Measurements from ENCODE around the gene ALDH4A1. TPM values are rescaled to one million over a fixed set of nuclear protein-coding genes. Genes with fewer than 3 reads are reported as not detected.
A peak's percentile ranks its signal among the peaks of the same experiment; 100 is the strongest.
"Not testable (repeated sequence)": the region's sequence is repeated elsewhere in the genome, so short reads cannot be mapped to it uniquely, and the experiment has no call there.

The ALDH4A1 gene
- total and polyA plus RNA-seq, 5 donors = 22.2 to 35.5 (median 24.2) TPM

DNA sequence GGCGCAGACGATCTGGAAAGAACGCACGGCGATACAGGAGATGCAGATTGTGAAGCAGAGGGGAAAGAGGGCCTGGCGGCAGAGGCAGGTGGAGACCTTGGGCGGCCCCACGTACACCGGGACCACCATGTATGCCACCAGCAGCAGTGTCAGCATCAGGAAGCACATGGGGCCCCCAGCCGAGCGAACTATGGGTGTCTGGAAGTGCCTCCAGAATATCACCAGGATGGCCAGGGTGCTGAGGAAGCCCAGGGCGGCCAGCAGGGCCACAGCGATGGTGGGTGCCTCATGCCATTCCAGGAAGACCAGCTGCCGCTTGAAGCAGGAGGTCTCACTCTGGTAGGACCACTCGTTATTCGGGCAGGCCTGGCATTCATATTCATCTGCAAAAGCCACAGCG, 62.2 kb downstream of the ALDH4A1 start:
- Histone ChIP-seq H3K4me3 (ENCODE audit: low read length) (no peak overlapping the region), H3K9me3 (ENCODE audit: control insufficient read depth, low read length) (no peaks in the 10 kb centered on the region), H3K4me1 (ENCODE audit: control insufficient read depth, insufficient read depth, low read length) (no peaks in the 10 kb centered on the region), H3K27me3 (ENCODE audit: control insufficient read depth, insufficient read depth) (no peaks in the 10 kb centered on the region), H3K27ac (ENCODE audit: low read length) (no peak overlapping the region)
- no peak for DNase-seq
- intact Hi-C loops (cut with DNase I) = no loop called here
- peak in 1 of 2 donors; percentile 17 for ATAC-seq
- 92% methylated on average over 17 of the region's 17 CpGs for WGBS

DNA sequence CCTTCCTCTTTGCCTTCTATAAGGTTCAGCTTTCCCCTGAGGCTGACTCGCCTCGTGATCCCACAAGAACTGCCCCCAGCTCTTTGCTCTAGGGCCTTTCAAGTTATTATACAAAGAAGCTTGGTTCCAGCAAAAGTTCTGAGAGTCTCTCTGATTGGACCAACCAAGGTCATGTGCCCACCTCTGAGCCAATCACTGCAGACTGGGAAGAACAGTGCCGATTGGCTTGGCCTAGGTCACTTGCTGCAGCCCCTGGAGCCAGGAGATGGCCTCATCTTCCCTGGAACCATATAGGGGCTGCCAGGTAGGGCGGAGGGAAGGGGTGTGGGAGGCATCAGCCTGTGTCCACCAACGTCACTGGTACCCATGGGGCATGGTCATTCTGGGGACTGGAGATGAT, 65.7 kb downstream of the ALDH4A1 start:
- H3K4me3 ChIP-seq (ENCODE audit: low read length) = no peak overlapping the region
- intact Hi-C loops (cut with DNase I) = no loop called here
- ATAC-seq (no peak), DNase-seq (no peak)
- no peaks in the 10 kb centered on the region for H3K4me1 ChIP-seq (ENCODE audit: control insufficient read depth, insufficient read depth, low read length)
- H3K27ac ChIP-seq (ENCODE audit: low read length) = no peak overlapping the region
- H3K9me3 ChIP-seq (ENCODE audit: control insufficient read depth, low read length) = no peaks in the 10 kb centered on the region
- no peaks in the 10 kb centered on the region for H3K27me3 ChIP-seq (ENCODE audit: control insufficient read depth, insufficient read depth)
- WGBS = 74% methylated on average over 5 of the region's 5 CpGs

DNA sequence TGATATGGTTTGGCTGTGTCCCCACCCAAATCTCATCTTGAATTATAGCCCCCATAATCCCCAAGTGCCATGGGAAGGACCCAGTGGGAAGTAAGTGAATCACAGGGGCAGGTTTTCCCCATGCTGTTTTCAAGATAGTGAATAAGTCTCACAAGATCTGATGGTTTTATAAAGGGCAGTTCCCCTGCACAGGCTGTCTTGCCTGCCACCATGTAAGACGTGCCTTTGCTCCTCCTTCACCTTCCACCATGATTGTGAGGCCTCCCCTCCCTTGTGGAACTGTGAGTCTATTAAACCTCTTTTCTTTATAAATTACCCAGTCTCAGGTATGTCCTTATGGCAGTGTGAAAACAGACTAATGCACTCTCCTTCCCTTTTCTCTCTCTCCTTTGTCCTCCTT, 70.0 kb downstream of the ALDH4A1 start:
- ATAC-seq; H3K27ac ChIP-seq (ENCODE audit: low read length); DNase-seq; H3K27me3 ChIP-seq (ENCODE audit: control insufficient read depth, insufficient read depth); H3K4me1 ChIP-seq (ENCODE audit: control insufficient read depth, insufficient read depth, low read length); H3K9me3 ChIP-seq (ENCODE audit: control insufficient read depth, low read length); H3K4me3 ChIP-seq (ENCODE audit: low read length); intact Hi-C loops (cut with DNase I): not testable (repeated sequence)
- WGBS = 35% methylated on average over 1 of the region's 1 CpG

DNA sequence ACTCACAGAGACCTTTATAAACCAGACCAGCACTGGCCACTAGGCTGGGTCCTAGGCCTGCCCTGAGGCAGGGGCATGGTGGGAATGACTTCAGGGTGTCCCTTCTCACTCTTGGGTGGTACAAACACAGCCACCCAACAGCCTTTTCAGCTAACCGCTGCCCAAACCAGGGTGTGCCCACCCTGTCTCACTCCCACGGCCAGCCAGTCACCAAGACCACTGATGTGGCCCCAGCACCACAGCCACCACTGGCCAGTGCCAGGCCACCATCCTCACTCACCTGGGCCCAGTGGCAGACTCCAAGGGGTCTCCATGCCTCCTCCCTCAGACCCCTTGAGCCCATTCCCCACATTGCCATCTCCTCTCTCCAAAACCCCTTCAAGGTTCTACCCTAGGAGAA, 70.7 kb downstream of the ALDH4A1 start:
- intact Hi-C loops (cut with DNase I) = no loop called here
- 90% methylated on average over 2 of the region's 2 CpGs for WGBS
- ATAC-seq (no peak), DNase-seq (no peak)
- Histone ChIP-seq H3K4me1 (ENCODE audit: control insufficient read depth, insufficient read depth, low read length) (no peaks in the 10 kb centered on the region), H3K9me3 (ENCODE audit: control insufficient read depth, low read length) (no peaks in the 10 kb centered on the region), H3K4me3 (ENCODE audit: low read length) (no peak overlapping the region), H3K27me3 (ENCODE audit: control insufficient read depth, insufficient read depth) (peaks cover 4% of the 10 kb centered on the region), H3K27ac (ENCODE audit: low read length) (no peak overlapping the region)

DNA sequence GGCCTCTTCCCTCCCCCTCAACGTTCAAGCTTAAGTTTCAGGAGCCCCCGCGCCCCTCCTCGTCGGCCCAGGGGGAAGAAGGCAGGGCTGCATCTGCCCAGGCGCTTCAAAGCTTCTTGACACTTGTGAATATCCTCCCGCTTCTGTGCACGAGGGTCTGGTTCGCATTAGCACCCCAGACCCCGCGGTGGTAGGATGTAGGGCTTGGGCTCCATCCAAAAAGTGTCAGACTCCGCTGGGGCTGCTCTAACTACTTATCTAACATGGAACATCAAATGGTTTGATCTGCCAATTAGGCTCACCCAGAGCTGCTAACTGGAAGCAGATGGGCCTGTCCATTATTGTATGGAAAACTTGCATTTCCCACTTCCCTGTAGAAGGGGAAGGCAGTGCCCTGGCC, 71.8 kb downstream of the ALDH4A1 start:
- Histone ChIP-seq H3K27me3 (ENCODE audit: control insufficient read depth, insufficient read depth) (peaks cover 4% of the 10 kb centered on the region), H3K9me3 (ENCODE audit: control insufficient read depth, low read length) (no peaks in the 10 kb centered on the region), H3K4me1 (ENCODE audit: control insufficient read depth, insufficient read depth, low read length) (no peaks in the 10 kb centered on the region), H3K4me3 (ENCODE audit: low read length) (no peak overlapping the region), H3K27ac (ENCODE audit: low read length) (no peak overlapping the region)
- ATAC-seq = no peak
- 43% methylated on average over 12 of the region's 12 CpGs for WGBS
- no peak for DNase-seq
- intact Hi-C loops (cut with DNase I) = no loop called here

DNA sequence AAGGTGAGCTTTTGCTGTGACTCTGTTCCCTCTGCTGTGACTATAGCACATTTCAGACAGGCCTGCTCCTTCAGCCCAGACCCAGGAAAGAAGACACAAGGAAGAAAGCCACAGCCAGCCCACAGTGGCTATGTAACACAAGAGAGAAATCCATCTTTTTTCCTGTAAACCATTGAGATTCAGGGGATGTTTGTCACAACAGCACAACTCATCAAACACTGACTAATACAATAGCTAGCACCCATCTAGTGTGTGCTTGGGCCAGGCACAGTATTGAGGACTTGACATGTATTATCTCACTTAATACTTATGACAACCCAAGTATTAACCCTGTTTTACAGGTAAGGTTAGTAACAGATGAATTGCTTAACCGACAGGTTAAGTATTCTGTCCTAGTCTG, 72.7 kb downstream of the ALDH4A1 start:
- Histone ChIP-seq H3K4me1 (ENCODE audit: control insufficient read depth, insufficient read depth, low read length) (no peaks in the 10 kb centered on the region), H3K4me3 (ENCODE audit: low read length) (no peak overlapping the region), H3K27me3 (ENCODE audit: control insufficient read depth, insufficient read depth) (peaks cover 4% of the 10 kb centered on the region), H3K27ac (ENCODE audit: low read length) (no peak overlapping the region), H3K9me3 (ENCODE audit: control insufficient read depth, low read length) (no peaks in the 10 kb centered on the region)
- intact Hi-C loops (cut with DNase I) = no loop called here
- DNase-seq = no peak
- 96% methylated on average over 1 of the region's 1 CpG for WGBS
- no peak for ATAC-seq

DNA sequence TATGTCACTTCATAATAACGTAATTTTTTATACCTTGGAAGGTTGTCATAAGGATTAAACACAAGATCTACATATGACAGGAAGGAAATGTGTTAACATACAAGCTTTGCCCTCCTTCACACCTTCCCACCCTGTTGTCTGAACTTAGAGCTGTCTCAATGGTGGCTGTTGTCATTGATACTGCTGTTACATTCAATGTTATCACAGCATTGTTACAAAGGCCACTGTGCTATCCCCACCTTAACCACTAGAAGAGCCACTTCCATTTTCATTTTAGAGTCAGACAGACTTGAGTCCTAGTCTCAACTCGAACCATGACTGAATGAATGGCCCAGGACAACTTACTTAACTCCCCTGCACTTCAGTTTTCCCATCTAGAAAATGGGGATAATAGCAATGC, 74.1 kb downstream of the ALDH4A1 start:
- Histone ChIP-seq H3K9me3 (ENCODE audit: control insufficient read depth, low read length) (no peaks in the 10 kb centered on the region), H3K27me3 (ENCODE audit: control insufficient read depth, insufficient read depth) (peaks cover 4% of the 10 kb centered on the region), H3K4me1 (ENCODE audit: control insufficient read depth, insufficient read depth, low read length) (no peaks in the 10 kb centered on the region), H3K27ac (ENCODE audit: low read length) (no peak overlapping the region), H3K4me3 (ENCODE audit: low read length) (no peak overlapping the region)
- ATAC-seq (no peak), DNase-seq (no peak)
- intact Hi-C loops (cut with DNase I) = no loop called here
- 48% methylated on average over 2 of the region's 2 CpGs for WGBS

DNA sequence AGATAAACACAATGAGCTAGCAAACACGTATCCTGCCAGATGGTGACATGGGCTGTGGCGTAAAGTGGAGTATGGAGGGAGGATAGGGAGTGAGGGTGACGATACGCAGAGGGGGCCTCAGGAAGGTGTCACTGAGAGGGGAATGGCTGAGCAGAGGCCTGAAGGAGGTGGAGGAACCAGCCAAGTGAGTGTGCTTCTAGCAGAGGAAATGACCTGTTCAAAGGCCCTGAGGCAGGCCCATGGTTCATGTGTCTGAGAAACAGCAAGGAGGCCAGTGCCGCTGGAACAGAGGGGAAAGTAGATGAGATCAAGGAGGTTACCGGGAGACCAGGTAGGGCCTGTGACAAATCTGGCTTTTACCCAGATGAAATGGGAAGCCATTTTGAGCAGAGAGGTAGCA, 78.9 kb downstream of the ALDH4A1 start:
- DNase-seq (no peak), ATAC-seq (no peak)
- Histone ChIP-seq H3K9me3 (ENCODE audit: control insufficient read depth, low read length) (no peaks in the 10 kb centered on the region), H3K4me3 (ENCODE audit: low read length) (no peak overlapping the region), H3K4me1 (ENCODE audit: control insufficient read depth, insufficient read depth, low read length) (no peaks in the 10 kb centered on the region), H3K27me3 (ENCODE audit: control insufficient read depth, insufficient read depth) (no peaks in the 10 kb centered on the region), H3K27ac (ENCODE audit: low read length) (no peak overlapping the region)
- intact Hi-C loops (cut with DNase I) = no loop called here
- 90% methylated on average over 6 of the region's 6 CpGs for WGBS

Small RNA genes lying within 50 kb of the gene (microRNA-seq; reads per million reads assigned to microRNA genes)
- gene MIR1290 = 0 reads per million in 2 donors
- gene MIR4695 = 0 reads per million in 2 donors

Other genes with a start within 250 kb of the ALDH4A1 start
- gene TAS1R2, start 42.9 kb downstream of the ALDH4A1 start, total RNA-seq = not detected
- gene TAS1R2, start 42.9 kb downstream of the ALDH4A1 start, polyA plus RNA-seq = not detected
- 10 to 100 TPM in 1 of 4 donors, 1 to 10 TPM in 3; 6.7 to 12.7 (median 8.1) TPM for gene IFFO2, start 54.1 kb upstream of the ALDH4A1 start, total RNA-seq
- gene IFFO2, start 54.1 kb upstream of the ALDH4A1 start, polyA plus RNA-seq = 5.0 TPM